ENCODE data around the gene ZNF606. TPM values are rescaled to one million over a fixed set of nuclear protein-coding genes. Genes with fewer than 3 reads are reported as not detected.

ZNF606 gene
- total RNA-seq, 1 experiment from 2014 or later: 16.1 TPM

- in situ Hi-C loops (cut with HindIII; ENCODE audit: low pct_unique_long_range_greater_than_20kb, low sequenced_read_pairs) (no loop called here), intact Hi-C loops (cut with micrococcal nuclease; ENCODE audit: unreplicated experiment) (no loop called here)
- Histone ChIP-seq H3K4me3 (ENCODE audit: low read depth in 2 of 2, low read length in 2 of 2) (no peak overlapping the region), H3K27ac (ENCODE audit: low read length) (no peak overlapping the region), H3K4me1 (ENCODE audit: control insufficient read depth, insufficient read depth, low read length) (no peaks in the 10 kb centered on the region), H3K27me3 (ENCODE audit: control insufficient read depth, insufficient read depth, low read length) (no peaks in the 10 kb centered on the region), H3K9me3 (ENCODE audit: control insufficient read depth, insufficient read depth, low read depth, low read length) (peaks cover 3% of the 10 kb centered on the region; the same call in 1 of the 2 replicates), H3K36me3 (ENCODE audit: control insufficient read depth, insufficient read depth, low read length) (no peaks in the 10 kb centered on the region)
- no peak for DNase-seq (ENCODE audit: low read depth, low spot score)
- BruUV-seq (replicated peaks): no TSS peak
- CTCF ChIA-PET: interaction anchor here (0.6 kb wide), 1 partner anchor 24 kb away, joined by 3 read pairs; no protein-coding TSS in a partner anchor
- ATAC-seq: peak; percentile 62
- TF ChIP-seq, protein P1, sequence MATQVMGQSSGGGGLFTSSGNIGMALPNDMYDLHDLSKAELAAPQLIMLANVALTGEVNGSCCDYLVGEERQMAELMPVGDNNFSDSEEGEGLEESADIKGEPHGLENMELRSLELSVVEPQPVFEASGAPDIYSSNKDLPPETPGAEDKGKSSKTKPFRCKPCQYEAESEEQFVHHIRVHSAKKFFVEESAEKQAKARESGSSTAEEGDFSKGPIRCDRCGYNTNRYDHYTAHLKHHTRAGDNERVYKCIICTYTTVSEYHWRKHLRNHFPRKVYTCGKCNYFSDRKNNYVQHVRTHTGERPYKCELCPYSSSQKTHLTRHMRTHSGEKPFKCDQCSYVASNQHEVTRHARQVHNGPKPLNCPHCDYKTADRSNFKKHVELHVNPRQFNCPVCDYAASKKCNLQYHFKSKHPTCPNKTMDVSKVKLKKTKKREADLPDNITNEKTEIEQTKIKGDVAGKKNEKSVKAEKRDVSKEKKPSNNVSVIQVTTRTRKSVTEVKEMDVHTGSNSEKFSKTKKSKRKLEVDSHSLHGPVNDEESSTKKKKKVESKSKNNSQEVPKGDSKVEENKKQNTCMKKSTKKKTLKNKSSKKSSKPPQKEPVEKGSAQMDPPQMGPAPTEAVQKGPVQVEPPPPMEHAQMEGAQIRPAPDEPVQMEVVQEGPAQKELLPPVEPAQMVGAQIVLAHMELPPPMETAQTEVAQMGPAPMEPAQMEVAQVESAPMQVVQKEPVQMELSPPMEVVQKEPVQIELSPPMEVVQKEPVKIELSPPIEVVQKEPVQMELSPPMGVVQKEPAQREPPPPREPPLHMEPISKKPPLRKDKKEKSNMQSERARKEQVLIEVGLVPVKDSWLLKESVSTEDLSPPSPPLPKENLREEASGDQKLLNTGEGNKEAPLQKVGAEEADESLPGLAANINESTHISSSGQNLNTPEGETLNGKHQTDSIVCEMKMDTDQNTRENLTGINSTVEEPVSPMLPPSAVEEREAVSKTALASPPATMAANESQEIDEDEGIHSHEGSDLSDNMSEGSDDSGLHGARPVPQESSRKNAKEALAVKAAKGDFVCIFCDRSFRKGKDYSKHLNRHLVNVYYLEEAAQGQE (IDR thresholded peaks at IDR 0.05; ENCODE audit: insufficient read depth in 1 of 2, low read depth in 2 of 2, low read length in 1 of 2): no peak
- no peak for TF ChIP-seq POLR2AphosphoS5 (IDR thresholded peaks at IDR 0.05; ENCODE audit: low read depth, low read length)
- no peak for TF ChIP-seq CTCF (IDR thresholded peaks at IDR 0.05)
- TF ChIP-seq SIN3A (IDR thresholded peaks at IDR 0.05; ENCODE audit: borderline replicate concordance, insufficient read depth, low read depth, low read length): no peak
- no peak for TF ChIP-seq TCF7L2 (IDR thresholded peaks at IDR 0.05; ENCODE audit: low read depth, low read length)
- POLR2A ChIA-PET: no interaction called here
These were observed 19.1 kb upstream of the ZNF606 start for GRCh38 chr19:58021541-58022282.

DNA sequence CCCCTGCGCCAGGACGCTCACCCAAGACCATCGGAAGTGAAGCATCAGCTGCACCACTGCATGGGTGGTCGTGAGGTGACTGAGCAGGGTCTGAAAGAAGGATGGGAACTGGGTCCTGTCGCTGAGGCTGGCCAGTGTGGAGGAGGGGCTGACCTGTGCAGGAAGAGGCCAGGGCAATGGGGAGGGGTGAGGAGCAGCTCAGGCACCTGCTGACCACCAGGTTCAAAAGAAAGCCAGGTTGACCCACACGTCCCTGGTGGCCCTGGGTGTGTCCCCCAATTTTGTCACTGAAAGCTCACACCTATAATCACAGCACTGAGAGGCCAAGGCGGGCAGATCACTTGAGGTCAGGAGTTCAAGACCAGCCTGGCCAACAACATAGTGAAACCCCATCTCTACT lies 17.5 kb upstream of the ZNF606 start:
- Histone ChIP-seq H3K27me3 (ENCODE audit: control insufficient read depth, insufficient read depth, low read length) (no peaks in the 10 kb centered on the region), H3K4me1 (ENCODE audit: control insufficient read depth, insufficient read depth, low read length) (no peaks in the 10 kb centered on the region), H3K4me3 (ENCODE audit: low read depth in 2 of 2, low read length in 2 of 2) (no peak overlapping the region), H3K9me3 (ENCODE audit: control insufficient read depth, insufficient read depth, low read depth, low read length) (peaks cover 3% of the 10 kb centered on the region; the same call in 1 of the 2 replicates), H3K27ac (ENCODE audit: low read length) (no peak overlapping the region), H3K36me3 (ENCODE audit: control insufficient read depth, insufficient read depth, low read length) (no peaks in the 10 kb centered on the region)
- no TSS peak for BruUV-seq (replicated peaks)
- POLR2A ChIA-PET: no interaction called here
- TF ChIP-seq CTCF (IDR thresholded peaks at IDR 0.05): no peak
- TF ChIP-seq TCF7L2 (IDR thresholded peaks at IDR 0.05; ENCODE audit: low read depth, low read length): no peak
- TF ChIP-seq POLR2AphosphoS5 (IDR thresholded peaks at IDR 0.05; ENCODE audit: low read depth, low read length): no peak
- TF ChIP-seq, protein P1 (IDR thresholded peaks at IDR 0.05; ENCODE audit: insufficient read depth in 1 of 2, low read depth in 2 of 2, low read length in 1 of 2): no peak
- TF ChIP-seq SIN3A (IDR thresholded peaks at IDR 0.05; ENCODE audit: borderline replicate concordance, insufficient read depth, low read depth, low read length): no peak
- in situ Hi-C loops (cut with HindIII; ENCODE audit: low pct_unique_long_range_greater_than_20kb, low sequenced_read_pairs) (no loop called here), intact Hi-C loops (cut with micrococcal nuclease; ENCODE audit: unreplicated experiment) (no loop called here)
- no peak for ATAC-seq
- no peak for DNase-seq (ENCODE audit: low read depth, low spot score)
- CTCF ChIA-PET: no interaction called here

Data from Panc1 (cell line).